ENCODE measurements around the gene PLS1. TPM values are rescaled to one million over a fixed set of nuclear protein-coding genes. Genes with fewer than 3 reads are reported as not detected.
A peak's percentile ranks its signal among the peaks of the same experiment; 100 is the strongest.

Gene PLS1
- polyA plus RNA-seq, 1 of the 3 experiments (the other 2 are of a cell fraction), result 2.9 TPM

- CTCF ChIA-PET, result interaction anchor here (1.3 kb wide), 1 partner anchor 267 kb away, joined by 3 read pairs; no protein-coding TSS in a partner anchor
- POLR2A ChIA-PET, result no interaction called here
- Histone ChIP-seq H4K20me1 (ENCODE audit: insufficient read depth) (no peaks in the 10 kb centered on the region), H3F3A (replicated peaks; ENCODE audit: insufficient read depth) (no peaks in the 10 kb centered on the region), H3K9ac (no peak overlapping the region), H3K4me3 (ENCODE audit: low read depth in 2 of 2, low read length in 1 of 2) (no peak overlapping the region), H2AFZ (ENCODE audit: low read depth) (no peak overlapping the region), H3K4me2 (no peak overlapping the region), H3K9me2 (no peaks in the 10 kb centered on the region), H3K36me3 (replicated peaks in 1 of 2; ENCODE audit: control insufficient read depth in 1 of 2, insufficient read depth in 2 of 2, low read length in 1 of 2) (peaks cover 2% of the 10 kb centered on the region in 2 experiments), H3K79me2 (ENCODE audit: insufficient read depth) (peaks cover 28% of the 10 kb centered on the region; the same call in 1 of the 2 replicates), H3K27ac (ENCODE audit: low read depth in 2 of 2, low read length in 1 of 2) (no peak overlapping the region; a peak in 1 of 4 replicates), H3K4me1 (ENCODE audit: control insufficient read depth in 1 of 2, insufficient read depth in 2 of 2, low read depth in 1 of 2, low read length in 1 of 2) (peaks cover 0 to 7% of the 10 kb centered on the region in 2 experiments; a peak in 2 of 4 replicates), H3K27me3 (ENCODE audit: insufficient read depth) (no peaks in the 10 kb centered on the region), H3K9me3 (no peaks in the 10 kb centered on the region)
- peak; percentile 39 for DNase-seq
- TF ChIP-seq CHD2 (IDR thresholded peaks at IDR 0.05; ENCODE audit: low read length, partially characterized antibody), result peak; percentile 17
- no peak for TF ChIP-seq FOXM1 (IDR thresholded peaks at IDR 0.05; ENCODE audit: low read depth)
- peak in 1 of 2 experiments; percentile 31; a peak in 1 of 4 replicates for TF ChIP-seq EP300 (IDR thresholded peaks at IDR 0.05; ENCODE audit: borderline replicate concordance in 1 of 2, low read depth in 1 of 2, low read length in 1 of 2)
- 0 out of 2 replicates have a peak, but pooled peaks have one; percentile 13 for TF ChIP-seq RCOR1 (IDR thresholded peaks at IDR 0.05; ENCODE audit: low read length)
These were observed 139.3 kb downstream of the PLS1 start for GRCh38 chr3:142735462-142735861.

DNA sequence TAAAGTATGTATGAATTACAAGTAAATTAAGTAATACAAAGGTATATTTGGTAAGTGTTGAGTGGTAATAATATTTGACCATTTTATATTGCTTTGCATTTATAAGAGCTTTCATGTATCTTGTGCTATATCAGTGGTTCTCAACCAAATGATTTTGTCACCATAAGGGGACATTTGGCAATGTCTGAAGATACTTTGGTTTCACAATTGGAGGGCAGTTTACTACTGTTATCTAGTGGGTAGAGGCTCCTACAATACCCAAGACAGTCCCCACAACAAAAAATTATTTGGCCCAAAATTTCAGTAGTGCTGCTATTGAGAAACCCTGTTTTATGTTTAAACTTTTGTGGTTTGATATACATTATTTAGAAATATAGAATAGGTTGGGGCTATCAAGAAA lies 142.2 kb downstream of the PLS1 start:
- ChIA-PET POLR2A (no interaction called here), CTCF (interaction anchor here (0.6 kb wide), 1 partner anchor 17 kb away, joined by 3 read pairs; no protein-coding TSS in a partner anchor)
- Histone ChIP-seq H3K79me2 (ENCODE audit: insufficient read depth) (peaks cover 23% of the 10 kb centered on the region; the same call in 1 of the 2 replicates), H3K9me2 (no peaks in the 10 kb centered on the region), H3K36me3 (replicated peaks in 1 of 2; ENCODE audit: control insufficient read depth in 1 of 2, insufficient read depth in 2 of 2, low read length in 1 of 2) (peaks cover 0 to 2% of the 10 kb centered on the region in 2 experiments), H3K4me2 (no peak overlapping the region), H3K27me3 (ENCODE audit: insufficient read depth) (no peaks in the 10 kb centered on the region), H3K27ac (ENCODE audit: low read depth in 2 of 2, low read length in 1 of 2) (no peak overlapping the region), H4K20me1 (ENCODE audit: insufficient read depth) (no peaks in the 10 kb centered on the region), H3K9me3 (no peaks in the 10 kb centered on the region), H3F3A (replicated peaks; ENCODE audit: insufficient read depth) (no peaks in the 10 kb centered on the region), H3K4me3 (ENCODE audit: low read depth in 2 of 2, low read length in 1 of 2) (no peak overlapping the region), H2AFZ (ENCODE audit: low read depth) (no peak overlapping the region), H3K9ac (no peak overlapping the region), H3K4me1 (ENCODE audit: control insufficient read depth in 1 of 2, insufficient read depth in 2 of 2, low read depth in 1 of 2, low read length in 1 of 2) (peaks cover 0 to 7% of the 10 kb centered on the region in 2 experiments; a peak in 2 of 4 replicates)
- no peak for DNase-seq
- TF ChIP-seq, protein P1, sequence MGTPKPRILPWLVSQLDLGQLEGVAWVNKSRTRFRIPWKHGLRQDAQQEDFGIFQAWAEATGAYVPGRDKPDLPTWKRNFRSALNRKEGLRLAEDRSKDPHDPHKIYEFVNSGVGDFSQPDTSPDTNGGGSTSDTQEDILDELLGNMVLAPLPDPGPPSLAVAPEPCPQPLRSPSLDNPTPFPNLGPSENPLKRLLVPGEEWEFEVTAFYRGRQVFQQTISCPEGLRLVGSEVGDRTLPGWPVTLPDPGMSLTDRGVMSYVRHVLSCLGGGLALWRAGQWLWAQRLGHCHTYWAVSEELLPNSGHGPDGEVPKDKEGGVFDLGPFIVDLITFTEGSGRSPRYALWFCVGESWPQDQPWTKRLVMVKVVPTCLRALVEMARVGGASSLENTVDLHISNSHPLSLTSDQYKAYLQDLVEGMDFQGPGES (IDR thresholded peaks at IDR 0.05; ENCODE audit: low read depth, low read length), result no peak
- TF ChIP-seq PBX3 (IDR thresholded peaks at IDR 0.05) (no peak), RFX5 (IDR thresholded peaks at IDR 0.05; ENCODE audit: low read length) (no peak), TEAD4 (IDR thresholded peaks at IDR 0.05; ENCODE audit: borderline replicate concordance, insufficient read depth) (no peak), MEF2A (IDR thresholded peaks at IDR 0.05; ENCODE audit: borderline replicate concordance, low read depth) (no peak), FOXM1 (IDR thresholded peaks at IDR 0.05; ENCODE audit: low read depth) (no peak), JUND (IDR thresholded peaks at IDR 0.05) (no peak), NFIC (IDR thresholded peaks at IDR 0.05; ENCODE audit: borderline replicate concordance) (no peak), MXI1 (IDR thresholded peaks at IDR 0.05; ENCODE audit: low read depth, low read length) (no peak), ELF1 (IDR thresholded peaks at IDR 0.05) (no peak), RAD21 (IDR thresholded peaks at IDR 0.05; ENCODE audit: low read length) (no peak), YY1 (IDR thresholded peaks at IDR 0.05; ENCODE audit: low read depth) (no peak)
- TF ChIP-seq, protein P2, sequence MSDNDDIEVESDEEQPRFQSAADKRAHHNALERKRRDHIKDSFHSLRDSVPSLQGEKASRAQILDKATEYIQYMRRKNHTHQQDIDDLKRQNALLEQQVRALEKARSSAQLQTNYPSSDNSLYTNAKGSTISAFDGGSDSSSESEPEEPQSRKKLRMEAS (IDR thresholded peaks at IDR 0.05; ENCODE audit: low read depth), result no peak
- TF ChIP-seq, protein P3, sequence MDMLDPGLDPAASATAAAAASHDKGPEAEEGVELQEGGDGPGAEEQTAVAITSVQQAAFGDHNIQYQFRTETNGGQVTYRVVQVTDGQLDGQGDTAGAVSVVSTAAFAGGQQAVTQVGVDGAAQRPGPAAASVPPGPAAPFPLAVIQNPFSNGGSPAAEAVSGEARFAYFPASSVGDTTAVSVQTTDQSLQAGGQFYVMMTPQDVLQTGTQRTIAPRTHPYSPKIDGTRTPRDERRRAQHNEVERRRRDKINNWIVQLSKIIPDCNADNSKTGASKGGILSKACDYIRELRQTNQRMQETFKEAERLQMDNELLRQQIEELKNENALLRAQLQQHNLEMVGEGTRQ (IDR thresholded peaks at IDR 0.05; ENCODE audit: borderline replicate concordance, low read depth, low read length), result no peak
- TF ChIP-seq, protein P4, sequence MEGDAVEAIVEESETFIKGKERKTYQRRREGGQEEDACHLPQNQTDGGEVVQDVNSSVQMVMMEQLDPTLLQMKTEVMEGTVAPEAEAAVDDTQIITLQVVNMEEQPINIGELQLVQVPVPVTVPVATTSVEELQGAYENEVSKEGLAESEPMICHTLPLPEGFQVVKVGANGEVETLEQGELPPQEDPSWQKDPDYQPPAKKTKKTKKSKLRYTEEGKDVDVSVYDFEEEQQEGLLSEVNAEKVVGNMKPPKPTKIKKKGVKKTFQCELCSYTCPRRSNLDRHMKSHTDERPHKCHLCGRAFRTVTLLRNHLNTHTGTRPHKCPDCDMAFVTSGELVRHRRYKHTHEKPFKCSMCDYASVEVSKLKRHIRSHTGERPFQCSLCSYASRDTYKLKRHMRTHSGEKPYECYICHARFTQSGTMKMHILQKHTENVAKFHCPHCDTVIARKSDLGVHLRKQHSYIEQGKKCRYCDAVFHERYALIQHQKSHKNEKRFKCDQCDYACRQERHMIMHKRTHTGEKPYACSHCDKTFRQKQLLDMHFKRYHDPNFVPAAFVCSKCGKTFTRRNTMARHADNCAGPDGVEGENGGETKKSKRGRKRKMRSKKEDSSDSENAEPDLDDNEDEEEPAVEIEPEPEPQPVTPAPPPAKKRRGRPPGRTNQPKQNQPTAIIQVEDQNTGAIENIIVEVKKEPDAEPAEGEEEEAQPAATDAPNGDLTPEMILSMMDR (IDR thresholded peaks at IDR 0.05), result no peak

All from SK-N-SH (cell line).